Keratinocyte (primary cell): ENCODE data around the gene SAE1.

Source experiments
- CTCF ChIP-seq, 3 experiments: IDR thresholded peaks in 1 of 3; conservative IDR thresholded peaks in 1 of 3; optimal IDR thresholded peaks in 1 of 3; 2 replicates in 2 of 3; 3 replicates in 1 of 3; pipeline versions ENCODE3 to v1.5.1; 2011; ENCODE audit warnings: low read length in 3 of 3, mild to moderate bottlenecking in 3 of 3, moderate library complexity in 2 of 3, control low read depth in 1 of 3, inconsistent platforms in 1 of 3; ENCODE audit not compliant: insufficient read depth in 2 of 3; ENCODE audit errors: extremely low read depth in 1 of 3
- EZH2 ChIP-seq: IDR thresholded peaks from one replicate; pipeline ENCODE4 v1.6.1; 2012; ENCODE audit warnings: inconsistent platforms, mild to moderate bottlenecking, low read length, moderate library complexity

GRCh38 chr19:47098608-47099007 is 32.0 kb upstream of the SAE1 start:
- TF ChIP-seq CTCF (optimal IDR thresholded peaks at IDR 0.05 in 1 of 3, IDR thresholded peaks at IDR 0.05 in 1 of 3, conservative IDR thresholded peaks at IDR 0.05 in 1 of 3; ENCODE audit: extremely low read depth in 1 of 3, insufficient read depth in 2 of 3, low read length in 3 of 3), result no peak
- TF ChIP-seq EZH2, result no peak
